Left lung (tissue), 10 donors: Measurements from ENCODE around the gene ZYX. TPM values are rescaled to one million over a fixed set of nuclear protein-coding genes. Genes with fewer than 3 reads are reported as not detected.
A peak's percentile ranks its signal among the peaks of the same experiment; 100 is the strongest.

ENCODE experiments used
- ATAC-seq: fragments of 200-7000 bp; cut with Tn5 transposase; one replicate; pipeline ENCODE4 v1.9.1; 2020; ENCODE audit warnings: moderate library complexity
- DNase-seq, 4 donors: peaks; one replicate each; pipeline ENCODE4 v3.0.0-alpha.2; 2013 to 2020
- H3K27ac ChIP-seq, 2 donors: fragments of 200-600 bp; sonication (generic) in 1 of 2; one replicate each; pipeline versions ENCODE4 v1.5.0 to v1.8.0; 2020 to 2021
- H3K27me3 ChIP-seq, 2 donors: fragments of 200-600 bp; sonication (generic) in 1 of 2; one replicate each; pipeline versions ENCODE4 v1.5.0 to v1.8.0; 2020 to 2021
- H3K36me3 ChIP-seq, 2 donors: fragments of 200-600 bp; sonication (generic) in 1 of 2; one replicate each; pipeline versions ENCODE4 v1.5.0 to v1.8.0; 2020 to 2021
- H3K4me1 ChIP-seq, 2 donors: fragments of 200-600 bp; one replicate each; pipeline ENCODE4 v1.8.0; 2021
- H3K4me3 ChIP-seq, 2 donors: fragments of 200-600 bp; sonication (generic) in 1 of 2; one replicate each; pipeline versions ENCODE4 v1.5.0 to v1.8.0; 2020 to 2021; ENCODE audit warnings: mild to moderate bottlenecking in 1 of 2
- H3K9me3 ChIP-seq, 2 donors: fragments of 200-600 bp; sonication (generic) in 1 of 2; one replicate each; pipeline versions ENCODE4 v1.5.0 to v1.8.0; 2020 to 2021
- intact Hi-C, 2 donors: fragments of 100-400 bp; cut with DNase I; formaldehyde crosslinking; loops; one replicate each; pipeline versions ENCODE4 v1.11.2 to v1.14.2; 2022
- polyA plus RNA-seq, 6 donors: library from polyadenylated mRNA; unstranded; fragments of 120-200 nt; gene quantifications; one replicate each; pipeline ENCODE4 v1.2.1, GENCODE V29; 2013; ENCODE audit not compliant: insufficient read length in 6 of 6
- total RNA-seq, 2 donors: library from RNA; stranded (reverse); fragmentation: NEBNext Ultra II Directional; extraction: Animal tissue kit (Norgen Biotek cat#: 25700); gene quantifications; one replicate each; pipeline ENCODE4 v1.2.1, GENCODE V29; 2021
- TF ChIP-seq, protein P1 (sequence below), 2 donors: fragments of 200-600 bp; sonication (generic) in 1 of 2; IDR thresholded peaks; one replicate each; pipeline versions ENCODE4 v1.5.0 to v1.8.0; 2021; ENCODE audit warnings: antibody characterized with exemption in 2 of 2
- donor health status: DM: no; HTN: yes; CAD: no.
- donor health status: DM: no; HTN: no; CAD: no.

Gene ZYX
- total and polyA plus RNA-seq, 8 donors: 117 to 307 (median 182) TPM

DNA sequence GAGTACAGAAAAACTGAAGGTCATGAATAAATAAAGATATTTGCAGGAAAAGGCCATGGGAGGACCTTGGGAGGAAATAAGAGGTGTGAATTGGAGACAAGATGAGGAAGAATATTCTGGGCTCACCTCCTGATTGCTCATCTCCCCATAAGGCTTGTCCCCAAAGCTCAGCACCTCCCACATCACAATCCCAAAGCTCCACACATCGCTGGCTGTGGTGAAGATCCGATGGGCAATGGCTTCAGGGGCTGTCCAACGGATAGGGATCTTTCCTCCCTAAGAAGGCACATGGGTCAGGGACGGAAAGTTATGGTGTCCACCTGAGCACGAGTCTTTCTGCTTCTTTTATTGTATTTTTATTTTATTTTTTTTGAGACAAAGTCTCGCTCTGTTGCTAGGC is 12.9 kb downstream of the ZYX start:
- H3K9me3 ChIP-seq: no peaks in the 10 kb centered on the region
- intact Hi-C loops: no loop called here
- no peak for ATAC-seq
- no peak for DNase-seq
- TF ChIP-seq, protein P1, sequence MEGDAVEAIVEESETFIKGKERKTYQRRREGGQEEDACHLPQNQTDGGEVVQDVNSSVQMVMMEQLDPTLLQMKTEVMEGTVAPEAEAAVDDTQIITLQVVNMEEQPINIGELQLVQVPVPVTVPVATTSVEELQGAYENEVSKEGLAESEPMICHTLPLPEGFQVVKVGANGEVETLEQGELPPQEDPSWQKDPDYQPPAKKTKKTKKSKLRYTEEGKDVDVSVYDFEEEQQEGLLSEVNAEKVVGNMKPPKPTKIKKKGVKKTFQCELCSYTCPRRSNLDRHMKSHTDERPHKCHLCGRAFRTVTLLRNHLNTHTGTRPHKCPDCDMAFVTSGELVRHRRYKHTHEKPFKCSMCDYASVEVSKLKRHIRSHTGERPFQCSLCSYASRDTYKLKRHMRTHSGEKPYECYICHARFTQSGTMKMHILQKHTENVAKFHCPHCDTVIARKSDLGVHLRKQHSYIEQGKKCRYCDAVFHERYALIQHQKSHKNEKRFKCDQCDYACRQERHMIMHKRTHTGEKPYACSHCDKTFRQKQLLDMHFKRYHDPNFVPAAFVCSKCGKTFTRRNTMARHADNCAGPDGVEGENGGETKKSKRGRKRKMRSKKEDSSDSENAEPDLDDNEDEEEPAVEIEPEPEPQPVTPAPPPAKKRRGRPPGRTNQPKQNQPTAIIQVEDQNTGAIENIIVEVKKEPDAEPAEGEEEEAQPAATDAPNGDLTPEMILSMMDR (IDR thresholded peaks at IDR 0.05): no peak
- peaks cover 0 to 57% of the 10 kb centered on the region in 2 donors for H3K36me3 ChIP-seq
- H3K4me3 ChIP-seq: no peak overlapping the region
- no peak overlapping the region for H3K27ac ChIP-seq
- peaks cover 21 to 66% of the 10 kb centered on the region in 2 donors for H3K4me1 ChIP-seq
- no peaks in the 10 kb centered on the region for H3K27me3 ChIP-seq

DNA sequence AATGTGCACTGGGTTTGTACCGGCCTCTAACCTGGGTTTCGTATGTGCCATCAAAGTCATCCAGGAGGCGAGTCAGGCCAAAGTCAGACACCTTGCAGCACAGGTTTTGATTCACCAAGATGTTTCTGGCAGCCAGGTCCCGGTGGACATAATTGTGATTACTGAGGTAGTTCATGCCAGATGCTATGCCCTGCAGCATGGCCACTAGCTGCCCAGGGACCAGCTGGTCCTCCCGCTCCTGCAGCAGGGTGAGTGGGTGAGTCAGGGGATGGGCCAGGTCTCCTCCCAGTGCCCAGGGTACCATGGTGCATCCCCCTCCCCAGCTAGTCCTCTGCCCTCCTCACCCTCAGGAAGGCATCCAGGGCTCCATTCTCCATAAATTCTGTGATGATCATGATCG is 13.6 kb downstream of the ZYX start:
- no peaks in the 10 kb centered on the region for H3K27me3 ChIP-seq
- no peak overlapping the region for H3K4me3 ChIP-seq
- intact Hi-C loops: no loop called here
- peaks cover 21 to 59% of the 10 kb centered on the region in 2 donors for H3K4me1 ChIP-seq
- ATAC-seq (no peak), DNase-seq (no peak)
- H3K9me3 ChIP-seq: no peaks in the 10 kb centered on the region
- H3K27ac ChIP-seq: peak overlapping the region in 1 of 2 donors; percentile 46
- TF ChIP-seq, protein P1 (IDR thresholded peaks at IDR 0.05): no peak
- peaks cover 0 to 57% of the 10 kb centered on the region in 2 donors for H3K36me3 ChIP-seq

- Histone ChIP-seq H3K4me1 (peaks cover 21 to 52% of the 10 kb centered on the region in 2 donors), H3K27ac (peak overlapping the region; percentile 19 to 46), H3K9me3 (no peaks in the 10 kb centered on the region), H3K36me3 (peaks cover 0 to 50% of the 10 kb centered on the region in 2 donors), H3K27me3 (no peaks in the 10 kb centered on the region), H3K4me3 (no peak overlapping the region)
- DNase-seq (peak in 1 of 4 donors; percentile 72), ATAC-seq (peak; percentile 35)
- intact Hi-C loops: no loop called here
- TF ChIP-seq, protein P1 (IDR thresholded peaks at IDR 0.05): peak; percentile 19 to 20
Observed at GRCh38 chr7:143395187-143396149, 14.3 kb downstream of the ZYX start.

DNA sequence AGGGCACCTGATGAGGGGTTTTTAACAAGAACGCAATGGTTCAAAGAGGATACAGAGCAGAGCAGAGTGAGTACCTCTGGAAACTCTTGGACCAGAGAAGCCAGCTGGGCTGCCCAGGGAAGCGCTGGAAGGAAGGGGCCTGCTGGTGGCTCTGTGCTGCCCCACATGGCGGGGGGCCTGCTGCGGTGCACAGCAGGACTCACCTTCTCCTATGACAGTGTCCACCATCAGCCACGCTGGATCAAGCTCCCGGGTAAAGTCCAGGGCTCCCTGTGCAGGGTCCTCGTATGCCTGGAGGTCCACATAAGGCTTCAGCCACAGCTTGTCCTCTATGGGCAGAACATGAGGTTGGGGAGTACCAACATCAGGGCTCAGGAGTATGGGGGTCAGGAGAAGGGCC is 15.0 kb downstream of the ZYX start:
- Histone ChIP-seq H3K27ac (peak overlapping the region in 1 of 2 donors; percentile 46), H3K4me1 (peaks cover 17 to 45% of the 10 kb centered on the region in 2 donors), H3K4me3 (no peak overlapping the region), H3K27me3 (no peaks in the 10 kb centered on the region), H3K9me3 (no peaks in the 10 kb centered on the region), H3K36me3 (peaks cover 0 to 43% of the 10 kb centered on the region in 2 donors)
- DNase-seq: no peak
- TF ChIP-seq, protein P1 (IDR thresholded peaks at IDR 0.05): no peak
- no peak for ATAC-seq
- intact Hi-C loops: no loop called here
